ENCODE results near the gene PPP1R2B. TPM values are rescaled to one million over a fixed set of nuclear protein-coding genes. Genes with fewer than 3 reads are reported as not detected.
"Not testable (repeated sequence)": the region's sequence is repeated elsewhere in the genome, so short reads cannot be mapped to it uniquely, and the experiment has no call there.

PPP1R2B gene
- total and polyA plus RNA-seq, 2 of the 4 experiments (the other 2 are of a cell fraction), result not detected

- H3K18ac ChIP-seq (ENCODE audit: low read depth, low read length); H3K36me3 ChIP-seq (ENCODE audit: control insufficient read depth, insufficient read depth, low read length); H4K20me1 ChIP-seq (ENCODE audit: insufficient read depth, low read length); POLR2A ChIA-PET (ENCODE audit: unreplicated experiment); H3K27me3 ChIP-seq (ENCODE audit: control insufficient read depth, insufficient read depth, low read length); H3K9me1 ChIP-seq (ENCODE audit: insufficient read depth, low read length); H3K23ac ChIP-seq (ENCODE audit: low read depth, low read length); H4K91ac ChIP-seq (ENCODE audit: insufficient read depth, low read depth, low read length); H2AFZ ChIP-seq (replicated peaks; ENCODE audit: low read length, poor library complexity); CTCF ChIA-PET; H3K4me1 ChIP-seq (ENCODE audit: control insufficient read depth, insufficient read depth, low read length); H3K79me1 ChIP-seq (ENCODE audit: low read depth in 1 of 2, low read length in 2 of 2); H3K4me3 ChIP-seq (ENCODE audit: insufficient read depth, low read depth, low read length); dilution Hi-C loops (cut with HindIII; ENCODE audit: low sequenced_read_pairs, unreplicated experiment); H3K4ac ChIP-seq (ENCODE audit: low read depth, low read length); H4K8ac ChIP-seq (ENCODE audit: low read depth in 2 of 2, low read length in 2 of 2); H4K5ac ChIP-seq (ENCODE audit: low read depth, low read length); H2BK15ac ChIP-seq (ENCODE audit: low read depth, low read length); ATAC-seq (ENCODE audit: low read depth); H3K56ac ChIP-seq (ENCODE audit: extremely low read depth, insufficient read depth, low read length); H3K27ac ChIP-seq (ENCODE audit: insufficient read depth, low read length); H3K9ac ChIP-seq (ENCODE audit: low read depth, low read length); H2BK5ac ChIP-seq (ENCODE audit: low read depth, low read length, poor library complexity, severe bottlenecking); H2AK9ac ChIP-seq (replicated peaks; ENCODE audit: low read depth, low read length, poor library complexity); intact Hi-C loops (cut with micrococcal nuclease); H3K9me3 ChIP-seq (ENCODE audit: control insufficient read depth, insufficient read depth, low read length); H2AK5ac ChIP-seq (ENCODE audit: low read depth, low read length); H2BK20ac ChIP-seq (ENCODE audit: low read depth, low read length); in situ Hi-C loops (cut with MboI; ENCODE audit: low sequenced_read_pairs); H3K4me2 ChIP-seq (ENCODE audit: low read depth, low read length); H3K14ac ChIP-seq (replicated peaks; ENCODE audit: low read depth, low read length); H2BK120ac ChIP-seq (ENCODE audit: low read depth, low read length); DNase-seq; BruUV-seq (replicated peaks): not testable (repeated sequence)
- no CpG with 5 or more reads among the region's 1 CpG for WGBS, 2 experiments (ENCODE audit: extremely low coverage in 2 of 2, insufficient read length in 1 of 2)
Observed at GRCh38 chr5:156848447-156848846, 1.6 kb upstream of the PPP1R2B start.

All from IMR-90 (cell line).